Measurements from ENCODE around the gene ST7.

- TF ChIP-seq CTCF (optimal IDR thresholded peaks at IDR 0.05 in 1 of 3, IDR thresholded peaks at IDR 0.05 in 1 of 3, conservative IDR thresholded peaks at IDR 0.05 in 1 of 3; ENCODE audit: extremely low read depth in 1 of 3, insufficient read depth in 2 of 3, low read length in 3 of 3) (peak in 1 of 3 experiments; percentile 5), EZH2 (IDR thresholded peaks at IDR 0.05; ENCODE audit: low read length) (no peak)
Observed at GRCh38 chr7:117238937-117239336, 285.6 kb downstream of the ST7 start.
